Ovary (tissue), 9 donors: ENCODE measurements around the gene GNAI2. TPM values are rescaled to one million over a fixed set of nuclear protein-coding genes. Genes with fewer than 3 reads are reported as not detected.
A peak's percentile ranks its signal among the peaks of the same experiment; 100 is the strongest.

Experiments used
- DNase-seq, 5 donors: peaks; one replicate each; pipeline ENCODE4 v3.0.0-alpha.2; 2019 to 2020
- H3K27ac ChIP-seq, 2 donors: fragments of 200-600 bp; one replicate each; pipeline versions ENCODE4 v1.5.1 to v1.8.0; 2019 to 2022
- H3K27me3 ChIP-seq: fragments of 200-600 bp; one replicate; pipeline ENCODE4 v1.8.0; 2022
- H3K36me3 ChIP-seq: fragments of 200-600 bp; sonication (generic); one replicate; pipeline ENCODE4 v1.5.1; 2019
- H3K4me1 ChIP-seq: one replicate; pipeline ENCODE4 v1.8.1; 2013; ENCODE audit warnings: mild to moderate bottlenecking, moderate library complexity; ENCODE audit not compliant: insufficient read depth
- H3K4me3 ChIP-seq: fragments of 200-600 bp; sonication (generic); one replicate; pipeline ENCODE4 v1.5.1; 2017
- H3K9me3 ChIP-seq, 2 donors: fragments of 200-600 bp in 1 of 2; sonication (generic) in 1 of 2; one replicate each; pipeline versions ENCODE4 v1.5.1 to v1.8.1; 2013 to 2019; ENCODE audit warnings: mild to moderate bottlenecking in 1 of 2, moderate library complexity in 1 of 2
- EP300 ChIP-seq: sonication (generic); formaldehyde crosslinking; IDR thresholded peaks from one replicate; pipeline ENCODE4 v1.6.1; 2017; ENCODE audit warnings: antibody characterized with exemption
- POLR2A ChIP-seq: fragments of 450-650 bp; IDR thresholded peaks from one replicate; pipeline ENCODE4 v1.6.1; 2017; ENCODE audit warnings: antibody characterized with exemption, mild to moderate bottlenecking, moderate library complexity
- WGBS, 3 donors: extraction: QIAGEN DNeasy Blood & Tissue Kit in 1 of 3; methylation state at CpG; one replicate each; pipeline versions ENCODE4 v1.1.5 to v1.1.7; 2013 to 2017; 5-methylcytosine and 5-hydroxymethylcytosine counted together
- intact Hi-C, 4 donors: fragments of 100-400 bp; cut with DNase I; formaldehyde crosslinking; loops; one replicate each; pipeline versions ENCODE4 v1.11.0 to v1.15.1; 2022 to 2023
- polyA plus RNA-seq, 2 donors: library from polyadenylated mRNA; stranded (reverse); fragments of 200-250 nt in 1 of 2; fragments of 350-450 nt in 1 of 2; fragmentation: Illumina TruSeq in 1 of 2; extraction: RNeasy Lipid Tissue Mini Kit (QIAGEN cat#74804) in 1 of 2; gene quantifications; one replicate each; pipeline ENCODE4 v1.2.3, GENCODE V29; 2013 to 2014
- total RNA-seq, 7 donors: library from RNA; depleted of rRNA in 2 of 7; stranded (reverse); fragments of >200 nt in 2 of 7; fragmentation: NEBNext Ultra II Directional in 3 of 7; extraction: Animal tissue kit (Norgen Biotek cat#: 25700) in 3 of 7; gene quantifications; one replicate each; pipeline versions ENCODE4 v1.1.0 to v1.2.4, GENCODE V29; 2016 to 2023
- TF ChIP-seq, protein P1 (sequence below), 3 donors: fragments of 450-650 bp in 2 of 3; fragments of 200-600 bp in 1 of 3; IDR thresholded peaks; one replicate each; pipeline versions ENCODE4 v1.5.1 to v1.8.0; 2016 to 2022; ENCODE audit warnings: antibody characterized with exemption in 3 of 3, mild to moderate bottlenecking in 1 of 3
- donor health status: DM: no; HTN: no; CAD: no; lungs with moderate emphysema.
- donor health status: DM: no; HTN: no; CAD: no.
- donor health status: Bipolar disorder and iron deficiency.
- donor health status: DM: yes; HTN: yes; CAD: no.
- donor health status: DM: no; HTN: no; CAD: no.
- donor health status: DM: yes; HTN: yes; CAD: no.

GNAI2 gene
- total and polyA plus RNA-seq, 9 donors: 72.3 to 309 (median 212) TPM

- intact Hi-C loops: loop anchor here (2.0 to 5.0 kb wide), 3 partner anchors 31 to 79 kb away; no protein-coding TSS in a partner anchor
- 5 to 30% (median 22%) methylated on average over 30 to 34 of the region's 34 CpGs for WGBS, 3 donors
- DNase-seq: no peak
- no peaks in the 10 kb centered on the region for H3K36me3 ChIP-seq
- peaks cover 10% of the 10 kb centered on the region for H3K27me3 ChIP-seq
- no peak overlapping the region for H3K27ac ChIP-seq
- H3K4me1 ChIP-seq: peaks cover 3% of the 10 kb centered on the region
- no peaks in the 10 kb centered on the region for H3K9me3 ChIP-seq
- H3K4me3 ChIP-seq: no peak overlapping the region
- TF ChIP-seq EP300: no peak
Observed at GRCh38 chr3:50193746-50194127, 42.3 kb upstream of the GNAI2 start.

DNA sequence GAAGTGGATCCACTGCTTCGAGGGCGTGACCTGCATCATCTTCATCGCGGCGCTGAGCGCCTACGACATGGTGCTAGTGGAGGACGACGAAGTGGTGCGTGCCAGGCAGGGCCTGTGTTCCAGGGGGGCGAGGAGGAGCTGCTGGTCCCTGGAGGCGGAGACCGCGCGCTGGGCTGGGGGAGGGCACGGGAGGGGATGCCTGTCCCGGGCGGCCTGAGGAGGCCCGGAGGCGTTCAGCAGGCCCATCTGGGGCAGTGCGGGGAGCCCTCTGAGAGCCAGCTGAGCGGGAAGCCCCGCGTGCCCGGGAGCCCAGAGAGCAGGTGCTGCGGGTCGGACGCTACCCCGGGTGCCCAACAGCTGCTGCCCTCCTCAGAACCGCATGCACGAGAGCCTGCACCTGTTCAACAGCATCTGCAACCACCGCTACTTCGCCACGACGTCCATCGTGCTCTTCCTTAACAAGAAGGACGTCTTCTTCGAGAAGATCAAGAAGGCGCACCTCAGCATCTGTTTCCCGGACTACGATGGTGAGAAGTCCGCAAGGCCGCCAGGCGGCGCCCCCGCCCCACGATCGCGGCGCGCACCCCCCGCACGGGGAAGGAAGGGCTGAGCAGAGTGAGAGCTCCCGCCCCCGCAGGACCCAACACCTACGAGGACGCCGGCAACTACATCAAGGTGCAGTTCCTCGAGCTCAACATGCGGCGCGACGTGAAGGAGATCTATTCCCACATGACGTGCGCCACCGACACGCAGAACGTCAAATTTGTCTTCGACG, 41.7 kb upstream of the GNAI2 start:
- 5 to 9% (median 6%) methylated on average over 61 to 70 of the region's 70 CpGs for WGBS, 3 donors
- H3K27ac ChIP-seq: no peak overlapping the region
- peaks cover 10% of the 10 kb centered on the region for H3K27me3 ChIP-seq
- intact Hi-C loops: loop anchor here (2.0 to 5.0 kb wide), 2 partner anchors 32 to 78 kb away; no protein-coding TSS in a partner anchor
- peaks cover 3% of the 10 kb centered on the region for H3K4me1 ChIP-seq
- no peak overlapping the region for H3K4me3 ChIP-seq
- H3K9me3 ChIP-seq: no peaks in the 10 kb centered on the region
- DNase-seq: peak; percentile 70 to 86 (median 78)
- no peak for TF ChIP-seq POLR2A
- TF ChIP-seq, protein P1, sequence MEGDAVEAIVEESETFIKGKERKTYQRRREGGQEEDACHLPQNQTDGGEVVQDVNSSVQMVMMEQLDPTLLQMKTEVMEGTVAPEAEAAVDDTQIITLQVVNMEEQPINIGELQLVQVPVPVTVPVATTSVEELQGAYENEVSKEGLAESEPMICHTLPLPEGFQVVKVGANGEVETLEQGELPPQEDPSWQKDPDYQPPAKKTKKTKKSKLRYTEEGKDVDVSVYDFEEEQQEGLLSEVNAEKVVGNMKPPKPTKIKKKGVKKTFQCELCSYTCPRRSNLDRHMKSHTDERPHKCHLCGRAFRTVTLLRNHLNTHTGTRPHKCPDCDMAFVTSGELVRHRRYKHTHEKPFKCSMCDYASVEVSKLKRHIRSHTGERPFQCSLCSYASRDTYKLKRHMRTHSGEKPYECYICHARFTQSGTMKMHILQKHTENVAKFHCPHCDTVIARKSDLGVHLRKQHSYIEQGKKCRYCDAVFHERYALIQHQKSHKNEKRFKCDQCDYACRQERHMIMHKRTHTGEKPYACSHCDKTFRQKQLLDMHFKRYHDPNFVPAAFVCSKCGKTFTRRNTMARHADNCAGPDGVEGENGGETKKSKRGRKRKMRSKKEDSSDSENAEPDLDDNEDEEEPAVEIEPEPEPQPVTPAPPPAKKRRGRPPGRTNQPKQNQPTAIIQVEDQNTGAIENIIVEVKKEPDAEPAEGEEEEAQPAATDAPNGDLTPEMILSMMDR (IDR thresholded peaks at IDR 0.05): peak; percentile 68 to 94 (median 93)
- no peak for TF ChIP-seq EP300
- no peaks in the 10 kb centered on the region for H3K36me3 ChIP-seq

DNA sequence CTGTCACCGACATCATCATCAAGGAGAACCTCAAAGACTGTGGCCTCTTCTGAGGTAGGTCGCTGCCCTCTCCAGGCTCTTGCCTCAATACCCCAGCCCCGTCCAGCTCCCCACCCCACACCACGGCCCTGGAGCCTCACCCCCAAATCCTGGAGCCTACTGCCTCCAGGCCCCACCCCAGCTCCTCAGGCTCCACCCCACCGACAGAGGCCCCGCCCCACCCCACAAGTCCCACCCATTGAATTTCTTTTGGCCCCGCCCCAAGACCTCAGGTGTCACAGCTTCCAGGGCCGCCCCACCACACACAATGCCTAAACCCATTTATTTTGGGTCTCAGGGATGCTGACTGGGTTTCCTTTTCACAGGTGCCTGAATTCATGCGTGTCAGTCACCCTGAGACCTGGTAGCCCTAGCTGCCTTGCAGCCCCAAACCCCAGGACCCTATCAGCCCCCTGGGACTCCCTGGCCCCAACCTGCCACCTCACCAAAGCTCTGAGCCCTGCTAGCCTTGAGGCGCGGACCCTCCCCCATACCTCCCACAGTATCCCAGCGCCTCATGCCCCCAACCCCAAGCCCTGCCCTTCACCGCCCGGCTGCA, 41.0 kb upstream of the GNAI2 start:
- H3K27ac ChIP-seq: no peak overlapping the region
- no peak for TF ChIP-seq EP300
- TF ChIP-seq, protein P1 (IDR thresholded peaks at IDR 0.05): no peak
- TF ChIP-seq POLR2A: no peak
- peaks cover 3% of the 10 kb centered on the region for H3K4me1 ChIP-seq
- WGBS, 3 donors: 48 to 57% (median 51%) methylated on average over 14 of the region's 14 CpGs
- H3K4me3 ChIP-seq: no peak overlapping the region
- H3K36me3 ChIP-seq: no peaks in the 10 kb centered on the region
- intact Hi-C loops: loop anchor here (2.0 to 5.0 kb wide), 3 partner anchors 32 to 1967 kb away; no protein-coding TSS in a partner anchor
- peaks cover 10% of the 10 kb centered on the region for H3K27me3 ChIP-seq
- no peak for DNase-seq
- no peaks in the 10 kb centered on the region for H3K9me3 ChIP-seq

- no peaks in the 10 kb centered on the region for H3K9me3 ChIP-seq
- DNase-seq: no peak
- no peak overlapping the region for H3K27ac ChIP-seq
- peaks cover 3% of the 10 kb centered on the region for H3K4me1 ChIP-seq
- intact Hi-C loops: loop anchor here in 3 of 4 donors (1.0 to 5.0 kb wide), 3 partner anchors 29 to 1967 kb away; no protein-coding TSS in a partner anchor
- no peaks in the 10 kb centered on the region for H3K36me3 ChIP-seq
- peaks cover 10% of the 10 kb centered on the region for H3K27me3 ChIP-seq
- TF ChIP-seq POLR2A (no peak), EP300 (no peak)
- TF ChIP-seq, protein P1 (IDR thresholded peaks at IDR 0.05): no peak
- H3K4me3 ChIP-seq: no peak overlapping the region
- WGBS, 3 donors: 46 to 65% (median 52%) methylated on average over 4 of the region's 4 CpGs
Observed at GRCh38 chr3:50195501-50196252, 40.3 kb upstream of the GNAI2 start.
